GM10266 (cell line): ENCODE results near the gene RPTOR.

Experiments
- DNase-seq: peaks from one replicate; pipeline ENCODE4 v3.0.0; 2012; ENCODE audit errors: extremely low spot score
- CTCF ChIP-seq: IDR thresholded peaks from 2 replicates; pipeline ENCODE4 v1.5.1; 2012; ENCODE audit warnings: mild to moderate bottlenecking, low read depth; ENCODE audit not compliant: control insufficient read depth, insufficient read depth; ENCODE audit errors: missing control alignments

RPTOR gene

DNA sequence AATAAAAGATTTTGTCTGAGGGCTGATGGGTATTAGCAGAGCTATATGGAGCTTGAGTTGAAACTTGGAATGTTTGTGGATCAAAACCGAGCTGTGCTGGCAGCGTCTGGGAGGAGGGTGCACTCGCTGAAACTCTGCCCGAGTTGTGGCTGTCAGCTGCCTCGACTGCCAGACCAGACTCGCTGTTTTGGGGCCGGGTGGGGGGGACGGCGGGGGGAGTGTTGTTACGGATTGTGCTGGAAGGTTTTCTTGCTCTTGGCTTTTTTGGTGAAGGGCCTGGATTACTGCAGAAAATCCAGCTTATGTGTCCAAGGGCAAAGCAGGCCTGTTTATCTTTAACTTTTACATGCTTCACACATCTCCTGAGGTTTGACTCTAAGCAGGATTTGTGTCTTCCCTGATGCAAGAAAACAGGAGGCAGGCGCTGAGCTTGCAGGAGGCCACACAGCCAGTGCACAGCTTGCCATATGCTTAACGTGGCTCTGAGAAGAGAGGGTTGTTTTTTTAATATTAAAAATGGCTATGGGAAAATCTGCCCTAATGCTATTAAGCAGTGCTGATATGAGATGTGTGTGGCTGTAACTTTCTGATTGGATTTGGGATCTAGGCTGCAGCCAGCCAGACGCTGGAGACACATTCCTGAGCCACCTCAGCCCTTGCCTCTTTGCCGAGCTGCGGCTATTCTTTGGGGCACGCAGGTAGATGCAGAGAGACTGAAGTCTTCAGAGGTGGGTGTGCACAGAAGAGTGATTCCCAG lies 20.5 kb upstream of the RPTOR start:
- TF ChIP-seq CTCF: no peak
- DNase-seq: no peak

GRCh38 chr17:80526116-80526910 lies 18.3 kb upstream of the RPTOR start:
- TF ChIP-seq CTCF: no peak
- DNase-seq: no peak

GRCh38 chr17:80527016-80527645 lies 17.5 kb upstream of the RPTOR start:
- DNase-seq: no peak
- no peak for TF ChIP-seq CTCF

GRCh38 chr17:80528536-80528935 lies 16.1 kb upstream of the RPTOR start:
- DNase-seq: no peak
- no peak for TF ChIP-seq CTCF

DNA sequence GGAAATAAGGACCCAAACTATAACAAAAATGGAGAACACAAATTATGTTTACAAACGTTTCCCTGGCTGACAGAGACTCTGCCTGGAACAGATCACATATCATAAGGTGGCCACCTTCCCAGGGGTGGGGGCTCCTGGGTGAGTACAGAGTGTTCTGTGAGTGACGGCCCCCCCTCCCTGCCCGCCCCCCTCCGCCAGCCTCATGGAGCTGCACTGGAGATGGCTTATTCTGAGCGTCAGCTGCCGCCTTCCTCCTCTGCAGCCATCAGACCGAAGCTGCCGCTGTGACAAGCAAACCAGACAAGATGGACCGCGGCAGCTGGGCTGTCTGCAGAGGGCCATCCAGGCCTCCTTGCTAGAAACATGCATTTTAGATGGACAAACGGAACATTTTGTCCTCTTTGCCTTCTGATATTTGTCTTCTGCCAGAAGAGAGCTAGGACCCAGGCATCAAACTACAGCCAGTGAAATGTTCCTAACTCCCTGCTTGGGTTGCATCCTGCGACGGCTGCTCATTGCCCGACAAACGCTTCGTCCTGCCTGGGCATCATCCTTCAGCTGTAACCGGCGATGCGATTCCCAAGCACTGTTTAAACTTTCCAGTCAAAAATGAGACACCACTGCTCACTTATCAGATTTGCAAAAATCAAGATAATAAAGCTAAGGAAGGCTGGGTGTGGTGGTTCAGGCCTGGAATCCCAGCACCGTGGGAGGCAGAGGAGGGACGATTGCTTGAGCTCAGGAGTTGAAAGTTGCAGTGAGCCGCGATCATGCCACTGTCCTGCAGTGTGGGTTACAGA lies 15.3 kb upstream of the RPTOR start:
- no peak for DNase-seq
- TF ChIP-seq CTCF: no peak

DNA sequence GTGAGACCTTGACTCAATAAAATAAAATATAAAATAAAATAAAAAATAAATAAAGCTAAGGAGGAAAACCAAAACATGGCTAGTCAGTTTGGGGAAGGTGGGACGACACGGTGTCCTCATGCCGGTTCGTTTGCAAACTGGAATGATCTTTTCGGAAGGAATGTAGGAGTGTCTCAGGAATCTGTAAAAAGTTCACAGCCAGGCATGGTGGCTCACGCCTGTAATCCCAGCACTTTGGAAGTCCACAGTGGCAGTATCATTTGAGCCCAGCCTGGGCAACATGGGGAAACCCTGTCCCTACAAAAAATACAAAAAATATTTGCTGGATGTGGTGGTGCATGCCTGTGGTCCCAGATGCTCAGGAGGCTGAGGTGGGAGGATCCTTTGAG lies 14.7 kb upstream of the RPTOR start:
- no peak for DNase-seq
- no peak for TF ChIP-seq CTCF
